Measurements from ENCODE around the gene GPC1. TPM values are rescaled to one million over a fixed set of nuclear protein-coding genes. Genes with fewer than 3 reads are reported as not detected.

The GPC1 gene
- polyA plus RNA-seq, 1 donor from 2014 or later = 0.26 TPM

DNA sequence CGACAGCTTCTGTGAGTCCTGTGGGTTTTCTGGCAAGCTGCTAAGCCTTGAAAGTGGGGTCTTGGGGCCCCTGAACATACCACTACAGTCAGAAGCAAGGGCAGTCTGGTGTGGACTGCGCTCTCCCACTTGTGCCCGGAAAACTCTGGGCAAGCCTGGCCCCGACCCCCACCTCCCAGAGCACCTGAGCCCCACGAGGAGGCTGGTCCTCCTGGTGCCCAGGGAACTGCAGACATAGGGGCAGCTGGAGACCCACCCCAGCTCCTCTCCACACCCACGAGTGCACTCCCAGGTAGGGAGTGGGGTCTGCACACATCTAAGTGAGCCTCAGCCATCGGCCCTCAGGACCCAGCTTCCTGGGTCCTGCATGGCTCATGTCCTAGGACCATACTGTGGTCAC lies 16.2 kb upstream of the GPC1 start:
- Mint-ChIP-seq H3K27ac (no peak overlapping the region), H3K36me3 (no peaks in the 10 kb centered on the region), H3K4me3 (no peak overlapping the region), H3K9me3 (peaks cover 0 to 15% (median 7%) of the 10 kb centered on the region in 3 donors), H3K4me1 (no peaks in the 10 kb centered on the region), H3K27me3 (no peaks in the 10 kb centered on the region)

DNA sequence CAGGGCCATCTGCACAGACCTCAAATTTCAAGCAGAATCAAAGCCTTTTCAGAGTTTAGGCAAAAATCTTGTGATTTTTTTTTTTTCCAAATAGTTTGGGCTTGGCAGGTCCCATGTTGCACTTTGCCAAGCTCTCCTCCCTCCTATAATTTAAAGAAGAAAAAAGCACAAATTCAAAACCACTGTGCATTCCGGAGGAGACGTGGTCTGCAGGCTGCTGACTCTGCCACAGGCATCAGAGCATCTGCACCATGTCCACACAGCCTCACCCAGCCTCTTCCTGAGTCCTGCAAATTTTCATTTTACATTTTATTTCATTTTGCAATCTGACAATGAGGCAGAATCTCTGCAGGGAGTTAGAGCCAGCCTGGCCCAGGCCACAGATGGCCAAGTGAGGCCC lies 15.7 kb upstream of the GPC1 start:
- H3K4me1 Mint-ChIP-seq = no peaks in the 10 kb centered on the region
- no peak overlapping the region for H3K4me3 Mint-ChIP-seq
- peaks cover 2 to 15% (median 7%) of the 10 kb centered on the region in 3 donors for H3K9me3 Mint-ChIP-seq
- no peaks in the 10 kb centered on the region for H3K36me3 Mint-ChIP-seq
- H3K27me3 Mint-ChIP-seq = no peaks in the 10 kb centered on the region
- no peak overlapping the region for H3K27ac Mint-ChIP-seq

DNA sequence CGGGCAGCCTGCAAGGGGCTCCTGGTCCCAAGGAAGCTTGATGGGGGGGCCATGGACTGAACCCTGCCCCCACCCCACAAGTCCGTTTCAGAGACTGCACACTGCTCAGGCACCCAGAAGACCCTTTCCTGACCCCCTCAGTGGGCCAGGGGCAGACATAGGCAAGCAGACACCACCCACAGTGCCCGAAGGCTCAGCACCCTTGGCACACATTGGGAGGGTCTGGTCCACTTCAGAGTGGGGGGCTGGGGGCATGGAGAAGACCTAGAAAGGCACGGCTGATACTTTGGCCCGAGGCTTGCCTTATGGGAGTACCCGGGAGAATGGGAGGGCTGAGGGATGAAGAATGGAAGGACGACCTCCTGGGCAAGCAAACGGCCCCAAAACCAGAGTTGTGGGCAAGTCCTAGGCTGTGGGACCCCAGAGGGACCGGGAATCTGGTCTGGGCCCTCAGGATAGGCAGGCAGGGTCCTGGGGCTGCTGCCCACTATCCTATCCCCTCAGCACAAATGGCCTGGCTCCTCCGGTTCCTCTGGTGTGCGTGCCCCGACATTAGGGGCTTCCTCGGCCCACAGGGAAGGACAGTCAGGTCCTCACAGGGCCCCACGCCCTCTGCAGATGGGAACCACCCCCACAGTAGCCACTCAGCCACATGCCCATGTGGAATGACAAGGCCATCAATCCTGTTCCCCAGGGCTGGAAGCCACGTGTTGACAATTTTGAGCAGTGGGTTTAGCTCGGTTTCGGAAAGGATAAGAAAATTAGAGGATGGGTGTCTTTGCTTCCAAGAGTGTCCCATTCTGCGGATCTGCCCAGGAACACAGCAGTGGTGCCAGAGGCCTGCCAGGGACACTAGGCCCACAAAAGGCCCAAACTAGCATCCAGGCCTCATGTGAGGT lies 15.0 kb upstream of the GPC1 start:
- H3K4me1 Mint-ChIP-seq = no peaks in the 10 kb centered on the region
- H3K27ac Mint-ChIP-seq = no peak overlapping the region
- no peaks in the 10 kb centered on the region for H3K36me3 Mint-ChIP-seq
- H3K4me3 Mint-ChIP-seq = no peak overlapping the region
- peaks cover 6 to 15% (median 9%) of the 10 kb centered on the region in 3 donors for H3K9me3 Mint-ChIP-seq
- H3K27me3 Mint-ChIP-seq = no peaks in the 10 kb centered on the region

DNA sequence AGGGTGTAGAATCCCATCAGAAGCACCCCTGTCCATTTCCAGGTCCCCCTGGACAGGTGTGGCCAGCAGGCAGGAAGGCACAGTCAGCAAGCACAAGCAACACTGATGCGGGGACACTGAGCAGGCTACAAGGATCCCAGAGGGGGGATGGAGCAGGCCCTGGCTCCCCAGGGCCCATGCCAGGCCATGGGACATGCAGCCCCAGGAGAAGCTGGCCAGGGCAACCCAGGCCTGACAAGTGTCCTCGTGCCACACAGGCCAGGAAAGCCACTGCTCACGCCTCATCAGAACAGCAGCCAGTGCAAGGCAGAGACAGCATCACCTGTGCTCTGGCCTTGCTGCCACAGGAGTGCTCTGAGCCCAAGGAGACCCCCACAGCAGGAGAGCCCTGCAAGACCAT lies 14.1 kb upstream of the GPC1 start:
- Mint-ChIP-seq H3K27ac (no peak overlapping the region), H3K4me1 (no peaks in the 10 kb centered on the region), H3K27me3 (no peaks in the 10 kb centered on the region), H3K36me3 (no peaks in the 10 kb centered on the region), H3K4me3 (peak overlapping the region in 1 of 4 donors; percentile 55), H3K9me3 (peaks cover 6 to 22% (median 9%) of the 10 kb centered on the region in 3 donors)

DNA sequence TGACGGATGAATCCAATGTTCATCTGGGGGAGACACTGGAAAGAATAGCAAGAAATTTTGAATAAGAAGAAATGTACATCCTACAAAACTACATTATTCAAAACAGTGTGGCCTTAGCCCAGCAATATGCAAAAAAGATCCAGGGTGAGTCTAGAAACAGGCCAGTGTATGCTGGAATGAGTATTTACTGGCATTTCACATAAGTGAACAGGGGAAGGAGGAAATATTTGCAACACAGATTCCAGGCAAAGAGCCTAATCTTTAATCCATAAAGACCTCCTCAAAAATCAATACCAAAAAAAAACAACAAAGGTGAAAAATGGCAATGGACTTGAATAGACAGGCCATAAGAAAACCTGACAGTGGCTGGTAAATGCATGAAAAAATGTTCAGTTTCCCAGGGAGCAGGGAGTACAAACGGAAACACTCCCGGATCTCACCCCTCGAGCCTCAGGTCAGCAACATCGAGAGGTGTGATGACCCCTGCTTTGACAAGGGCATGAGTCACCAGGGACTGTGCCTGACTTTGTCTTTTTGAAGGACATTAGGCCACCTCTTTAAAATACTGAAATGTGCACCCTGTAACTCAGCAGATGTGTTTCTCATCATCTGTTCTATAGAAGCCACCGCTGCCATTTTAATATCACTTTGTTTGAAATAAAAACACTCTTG lies 12.7 kb upstream of the GPC1 start:
- no peak overlapping the region for H3K27ac Mint-ChIP-seq
- no peaks in the 10 kb centered on the region for H3K4me1 Mint-ChIP-seq
- peaks cover 9 to 22% (median 9%) of the 10 kb centered on the region in 3 donors for H3K9me3 Mint-ChIP-seq
- H3K27me3 Mint-ChIP-seq = peaks cover 2% of the 10 kb centered on the region
- H3K36me3 Mint-ChIP-seq = no peaks in the 10 kb centered on the region
- no peak overlapping the region for H3K4me3 Mint-ChIP-seq

DNA sequence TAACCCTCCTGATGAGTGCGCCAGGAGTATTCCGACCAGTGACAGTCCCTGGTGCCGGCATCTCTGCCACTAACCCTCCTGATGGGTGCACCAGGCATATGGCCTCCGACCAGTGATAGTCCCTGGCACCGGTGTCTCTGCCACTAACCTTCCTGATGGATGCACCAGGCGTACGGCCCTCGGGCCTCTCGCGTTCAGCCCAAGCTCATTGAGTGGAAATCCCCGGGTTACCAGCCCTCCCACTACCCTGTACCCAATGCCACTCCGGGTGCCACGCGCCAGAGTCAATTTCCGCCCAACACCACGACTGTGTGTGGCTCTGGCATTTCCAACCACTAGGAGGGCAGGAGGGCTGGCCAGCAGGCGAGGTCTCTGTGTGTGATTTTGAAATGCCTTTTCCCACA lies 11.7 kb upstream of the GPC1 start:
- no peaks in the 10 kb centered on the region for H3K4me1 Mint-ChIP-seq
- H3K4me3 Mint-ChIP-seq = no peak overlapping the region
- no peak overlapping the region for H3K27ac Mint-ChIP-seq
- H3K9me3 Mint-ChIP-seq = peaks cover 9 to 19% (median 14%) of the 10 kb centered on the region in 3 donors
- H3K36me3 Mint-ChIP-seq = peaks cover 1% of the 10 kb centered on the region
- peaks cover 11% of the 10 kb centered on the region for H3K27me3 Mint-ChIP-seq

DNA sequence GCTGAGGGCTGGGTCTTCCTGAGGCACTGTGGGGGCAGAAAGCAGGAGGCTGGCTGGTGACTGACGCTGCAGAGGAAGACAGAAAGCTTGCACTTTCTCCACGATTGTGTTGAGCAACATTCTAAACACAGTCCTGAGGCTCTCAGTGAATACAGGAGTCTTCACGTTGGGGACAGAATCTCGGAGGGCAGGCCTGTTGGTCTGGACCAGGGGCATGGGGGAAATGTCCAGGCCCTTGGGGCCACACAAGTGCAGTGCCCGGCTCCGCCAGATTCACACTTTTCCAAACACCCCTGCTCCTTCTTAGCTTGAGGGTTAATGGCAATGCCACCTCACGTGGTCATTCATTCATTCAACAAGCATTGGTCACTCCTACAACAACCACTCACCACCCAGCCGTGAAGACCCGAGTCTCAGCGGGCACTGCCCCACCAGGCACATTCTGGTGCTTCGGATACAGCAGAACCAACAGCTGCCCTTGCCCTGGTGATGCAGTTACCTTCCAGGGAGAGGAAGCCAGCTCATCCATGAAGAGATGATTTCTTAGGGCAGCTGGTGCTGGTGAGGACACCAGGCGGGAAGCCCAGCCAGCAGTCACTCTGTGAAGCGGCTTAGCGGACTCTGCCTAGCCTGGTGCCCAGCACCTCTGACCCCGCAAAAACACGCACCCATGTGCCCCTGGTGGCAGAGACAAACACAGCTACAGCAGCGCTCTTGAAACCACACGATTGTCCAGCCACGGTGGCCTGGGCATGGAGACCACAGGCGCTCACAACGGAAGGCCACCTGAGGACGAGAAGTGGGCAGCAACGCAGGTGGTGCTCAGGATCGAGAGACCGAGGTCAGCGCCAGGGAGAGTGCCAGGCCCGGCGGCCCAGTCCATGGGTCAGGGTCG lies 10.9 kb upstream of the GPC1 start:
- Mint-ChIP-seq H3K27ac (no peak overlapping the region), H3K4me1 (no peaks in the 10 kb centered on the region), H3K27me3 (peaks cover 14% of the 10 kb centered on the region), H3K9me3 (peaks cover 9 to 20% (median 17%) of the 10 kb centered on the region in 3 donors), H3K36me3 (peaks cover 1% of the 10 kb centered on the region), H3K4me3 (peak overlapping the region in 1 of 4 donors; percentile 26)

DNA sequence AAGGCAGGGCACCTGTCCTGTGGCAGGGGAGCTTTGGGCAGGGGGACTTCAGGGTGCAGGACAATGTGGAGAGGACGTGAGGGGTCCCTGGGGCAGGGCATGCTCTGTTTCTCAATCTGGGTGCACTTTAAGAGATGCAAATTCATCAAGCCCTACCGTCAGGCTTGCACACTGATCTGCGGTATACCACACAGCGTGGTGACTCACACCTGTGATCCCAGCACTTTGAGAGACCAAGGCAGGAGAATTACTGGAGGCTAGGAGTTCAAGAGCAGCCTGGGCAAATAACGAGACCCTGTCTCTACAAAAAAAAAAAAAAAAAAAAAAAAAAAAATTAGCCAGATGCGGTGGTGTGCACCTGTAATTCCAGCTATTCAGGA lies 10.2 kb upstream of the GPC1 start:
- Mint-ChIP-seq H3K9me3 (peaks cover 9 to 20% (median 17%) of the 10 kb centered on the region in 3 donors), H3K4me1 (no peaks in the 10 kb centered on the region), H3K27me3 (peaks cover 14% of the 10 kb centered on the region), H3K36me3 (peaks cover 1% of the 10 kb centered on the region), H3K27ac (no peak overlapping the region), H3K4me3 (peak overlapping the region in 1 of 4 donors; percentile 26)

DNA sequence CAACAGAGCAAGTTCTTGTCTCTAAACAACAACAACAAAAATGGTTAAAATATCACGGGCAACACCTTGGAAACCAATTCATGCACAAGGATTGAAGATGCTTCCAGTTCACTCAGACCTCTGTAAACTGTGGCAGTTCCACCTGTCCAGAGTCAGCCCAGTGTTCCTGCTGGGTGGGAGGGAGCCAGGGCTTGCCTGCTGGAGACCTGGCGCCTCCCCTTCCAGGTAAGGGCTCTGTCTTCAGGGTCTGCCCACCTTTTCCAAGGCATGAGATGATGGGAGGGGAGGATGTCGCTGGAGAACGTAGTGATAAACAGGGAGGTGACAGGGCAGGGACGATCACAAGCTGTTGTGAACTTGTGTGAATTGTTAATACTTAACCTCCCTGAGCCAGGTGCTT lies 9.8 kb upstream of the GPC1 start:
- peaks cover 1% of the 10 kb centered on the region for H3K36me3 Mint-ChIP-seq
- H3K9me3 Mint-ChIP-seq = peaks cover 8 to 20% (median 17%) of the 10 kb centered on the region in 3 donors
- no peak overlapping the region for H3K4me3 Mint-ChIP-seq
- no peak overlapping the region for H3K27ac Mint-ChIP-seq
- no peaks in the 10 kb centered on the region for H3K4me1 Mint-ChIP-seq
- peaks cover 14% of the 10 kb centered on the region for H3K27me3 Mint-ChIP-seq

DNA sequence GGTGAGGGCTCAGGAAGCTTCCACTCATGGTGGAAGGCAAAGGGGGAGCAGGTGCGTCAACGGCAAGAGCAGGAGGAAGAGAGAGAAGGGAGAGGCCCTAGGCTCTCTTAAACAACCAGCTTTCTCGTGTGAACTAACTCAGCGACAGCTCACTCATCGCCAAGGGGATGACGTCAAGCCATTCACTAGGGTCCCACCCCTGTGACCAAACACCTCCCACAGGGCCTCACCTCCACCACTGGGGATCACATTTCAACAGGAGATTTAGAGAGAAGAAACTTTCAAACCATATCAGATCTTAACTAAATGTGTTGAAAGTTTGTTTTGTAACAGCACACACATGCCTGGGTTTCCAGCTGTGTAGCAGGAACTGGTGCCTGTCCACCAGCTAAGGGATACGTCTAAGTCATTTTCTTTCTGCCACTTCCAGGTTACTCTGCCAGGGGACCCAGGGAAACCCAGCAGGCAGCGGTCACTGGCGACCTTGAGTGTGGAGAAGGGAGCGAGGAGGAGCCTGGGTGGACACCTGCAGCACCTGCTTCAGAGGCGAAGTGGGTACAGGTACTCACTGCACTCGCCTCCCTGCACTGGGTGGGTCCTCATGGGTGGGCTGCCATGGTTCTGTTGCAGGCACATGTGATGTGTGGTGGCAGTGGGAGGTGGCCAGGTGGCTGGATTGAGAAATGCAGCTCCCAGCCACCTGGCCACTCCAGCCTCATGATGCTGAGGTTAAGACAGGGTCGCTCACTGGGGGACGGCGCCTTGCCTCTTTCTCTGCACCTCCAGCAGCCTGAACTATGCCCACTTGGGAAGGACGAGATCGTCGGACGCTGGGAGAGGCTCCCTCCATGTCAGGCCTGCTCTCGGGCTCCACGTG lies 8.4 kb upstream of the GPC1 start:
- H3K4me3 Mint-ChIP-seq = no peak overlapping the region
- H3K9me3 Mint-ChIP-seq = peaks cover 5 to 18% (median 17%) of the 10 kb centered on the region in 3 donors
- no peaks in the 10 kb centered on the region for H3K4me1 Mint-ChIP-seq
- H3K27ac Mint-ChIP-seq = no peak overlapping the region
- peaks cover 1% of the 10 kb centered on the region for H3K36me3 Mint-ChIP-seq
- H3K27me3 Mint-ChIP-seq = peaks cover 14% of the 10 kb centered on the region

DNA sequence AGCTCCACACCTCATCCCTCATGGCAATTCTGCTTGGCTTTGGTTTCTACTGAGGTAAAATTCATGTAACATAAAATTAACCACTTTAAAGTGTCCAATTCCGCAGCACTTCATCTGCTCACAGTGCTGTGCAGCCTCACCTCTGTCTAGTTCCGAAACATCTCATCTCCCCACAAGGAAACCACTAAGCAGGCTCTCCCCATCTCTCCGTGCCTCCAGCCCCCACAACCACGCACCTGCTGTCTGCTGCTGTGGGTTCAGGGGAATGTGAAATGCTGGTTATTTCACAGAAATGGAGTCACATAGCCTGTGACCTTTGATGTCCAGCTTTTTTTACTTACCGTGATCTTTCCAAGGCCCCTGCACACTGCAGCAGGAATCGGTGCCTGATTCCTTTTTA lies 7.7 kb upstream of the GPC1 start:
- peaks cover 2 to 17% (median 12%) of the 10 kb centered on the region in 3 donors for H3K9me3 Mint-ChIP-seq
- H3K27ac Mint-ChIP-seq = no peak overlapping the region
- peak overlapping the region in 1 of 4 donors; percentile 39 for H3K4me3 Mint-ChIP-seq
- peaks cover 1% of the 10 kb centered on the region for H3K36me3 Mint-ChIP-seq
- no peaks in the 10 kb centered on the region for H3K4me1 Mint-ChIP-seq
- peaks cover 18% of the 10 kb centered on the region for H3K27me3 Mint-ChIP-seq

DNA sequence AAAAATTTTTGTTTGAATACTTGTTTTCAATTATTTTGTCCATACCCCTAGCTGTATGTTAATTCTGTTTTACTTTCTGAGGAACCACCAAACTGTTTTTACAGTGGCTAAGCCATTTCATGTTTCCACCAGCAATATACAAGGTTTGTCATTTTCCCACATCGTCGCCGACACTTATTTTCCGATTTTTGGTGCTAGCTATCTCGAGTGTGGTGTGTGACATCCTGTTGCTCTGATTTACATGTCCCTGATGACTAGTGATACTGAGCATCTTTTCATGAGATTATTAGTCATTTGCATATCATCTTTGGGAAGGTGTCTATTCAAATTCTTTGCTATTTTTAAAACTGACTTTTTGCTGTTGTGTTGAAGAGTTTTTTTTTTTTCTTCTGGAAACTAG lies 7.2 kb upstream of the GPC1 start:
- no peaks in the 10 kb centered on the region for H3K4me1 Mint-ChIP-seq
- H3K9me3 Mint-ChIP-seq = peaks cover 2 to 17% (median 12%) of the 10 kb centered on the region in 3 donors
- no peak overlapping the region for H3K4me3 Mint-ChIP-seq
- H3K36me3 Mint-ChIP-seq = peaks cover 1% of the 10 kb centered on the region
- H3K27ac Mint-ChIP-seq = no peak overlapping the region
- peaks cover 20% of the 10 kb centered on the region for H3K27me3 Mint-ChIP-seq

DNA sequence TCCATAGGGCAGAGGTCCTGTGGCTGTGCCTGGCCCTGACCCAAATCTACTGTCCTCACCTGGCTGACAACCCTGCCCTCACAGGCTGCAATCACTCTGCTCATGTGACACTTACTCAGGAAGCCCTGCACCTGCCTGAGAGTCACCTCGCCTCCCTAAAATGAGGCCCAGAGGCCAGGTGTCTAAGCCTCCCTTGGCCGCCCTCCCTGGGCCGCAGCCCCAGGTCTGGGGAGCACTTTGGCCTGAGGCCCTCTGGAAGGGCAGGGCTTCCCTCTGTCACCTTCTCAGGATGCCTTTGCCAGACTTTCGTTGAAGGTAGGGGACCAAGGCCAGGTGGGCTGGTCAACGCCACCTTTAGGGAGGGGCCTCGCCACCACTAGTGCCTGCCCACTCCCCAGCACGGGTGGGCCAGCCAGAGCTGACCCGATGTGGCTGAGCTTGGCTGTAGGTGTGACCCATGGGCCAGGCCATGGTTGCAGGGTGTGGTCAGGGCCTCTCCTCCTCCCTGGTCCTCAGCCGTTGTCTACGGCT lies 6.1 kb upstream of the GPC1 start:
- no peak overlapping the region for H3K4me3 Mint-ChIP-seq
- H3K27me3 Mint-ChIP-seq = peaks cover 24% of the 10 kb centered on the region

More for the DNA sequence above, 6.1 kb upstream of the GPC1 start:
- H3K36me3 Mint-ChIP-seq = peaks cover 1% of the 10 kb centered on the region
- H3K9me3 Mint-ChIP-seq = peaks cover 2 to 17% (median 12%) of the 10 kb centered on the region in 3 donors
- no peaks in the 10 kb centered on the region for H3K4me1 Mint-ChIP-seq
- H3K27ac Mint-ChIP-seq = no peak overlapping the region
